HG02885 (cell line): Measurements from ENCODE around the gene CAMK2D.

Experiments
- ATAC-seq: cut with Tn5 transposase; IDR thresholded peaks from one replicate; pipeline ENCODE4 v1.9.1; 2021; ENCODE audit warnings: mild to moderate bottlenecking; ENCODE audit not compliant: unreplicated experiment, poor library complexity

Gene CAMK2D

GRCh38 chr4:113452868-113453620, 308.5 kb downstream of the CAMK2D start:
- no peak for ATAC-seq

GRCh38 chr4:113452152-113452551, 309.4 kb downstream of the CAMK2D start:
- no peak for ATAC-seq

GRCh38 chr4:113450295-113451080, 311.1 kb downstream of the CAMK2D start:
- ATAC-seq = no peak

- ATAC-seq = no peak
Observed at GRCh38 chr4:113449410-113449974, 312.0 kb downstream of the CAMK2D start.

- ATAC-seq = peak; percentile 83
Observed at GRCh38 chr4:113447769-113448168, 313.8 kb downstream of the CAMK2D start.

- ATAC-seq = no peak
Observed at GRCh38 chr4:113447061-113447460, 314.5 kb downstream of the CAMK2D start.

- no peak for ATAC-seq
Observed at GRCh38 chr4:113446019-113446418, 315.5 kb downstream of the CAMK2D start.

- ATAC-seq = no peak
Observed at GRCh38 chr4:113445286-113445685, 316.3 kb downstream of the CAMK2D start.

- ATAC-seq = no peak
Observed at GRCh38 chr4:113444386-113444785, 317.2 kb downstream of the CAMK2D start.

GRCh38 chr4:113442826-113443225, 318.7 kb downstream of the CAMK2D start:
- ATAC-seq = no peak

- ATAC-seq = no peak
Observed at GRCh38 chr4:113440371-113440770, 321.2 kb downstream of the CAMK2D start.

- ATAC-seq = no peak
Observed at GRCh38 chr4:113438596-113438995, 322.9 kb downstream of the CAMK2D start.

- ATAC-seq = no peak
Observed at GRCh38 chr4:113437129-113437528, 324.4 kb downstream of the CAMK2D start.

GRCh38 chr4:113436360-113436759, 325.2 kb downstream of the CAMK2D start:
- ATAC-seq = no peak

- ATAC-seq = no peak
Observed at GRCh38 chr4:113435893-113436292, 325.6 kb downstream of the CAMK2D start.

- no peak for ATAC-seq
Observed at GRCh38 chr4:113434247-113434587, 327.3 kb downstream of the CAMK2D start.

- no peak for ATAC-seq
Observed at GRCh38 chr4:113433536-113434246, 327.8 kb downstream of the CAMK2D start.

- no peak for ATAC-seq
Observed at GRCh38 chr4:113433116-113433515, 328.4 kb downstream of the CAMK2D start.

- ATAC-seq = no peak
Observed at GRCh38 chr4:113423631-113424030, 337.9 kb downstream of the CAMK2D start.

- ATAC-seq = no peak
Observed at GRCh38 chr4:113420938-113421337, 340.6 kb downstream of the CAMK2D start.

- ATAC-seq = no peak
Observed at GRCh38 chr4:113419631-113420030, 341.9 kb downstream of the CAMK2D start.
